Measurements from ENCODE around the gene CELF2.

CELF2 gene

GRCh38 chr10:11023009-11023953 is 5.6 kb downstream of the CELF2 start:
- no peak for DNase-seq (ENCODE audit: low read depth in 3 of 3, low spot score in 1 of 3)

- no peak for DNase-seq (ENCODE audit: low read depth in 3 of 3, low spot score in 1 of 3)
Observed at GRCh38 chr10:11024596-11024995, 6.9 kb downstream of the CELF2 start.

GRCh38 chr10:11025978-11026377 is 8.3 kb downstream of the CELF2 start:
- DNase-seq (ENCODE audit: low read depth in 3 of 3, low spot score in 1 of 3): no peak

- no peak for DNase-seq (ENCODE audit: low read depth in 3 of 3, low spot score in 1 of 3)
Observed at GRCh38 chr10:11026773-11027172, 9.1 kb downstream of the CELF2 start.

GRCh38 chr10:11034762-11035161 is 17.1 kb downstream of the CELF2 start:
- DNase-seq (ENCODE audit: low read depth in 3 of 3, low spot score in 1 of 3): no peak

GRCh38 chr10:11035301-11035991 is 17.8 kb downstream of the CELF2 start:
- DNase-seq (ENCODE audit: low read depth in 3 of 3, low spot score in 1 of 3): no peak

GRCh38 chr10:11036424-11037011 is 18.8 kb downstream of the CELF2 start:
- DNase-seq (ENCODE audit: low read depth in 3 of 3, low spot score in 1 of 3): no peak

- DNase-seq (ENCODE audit: low read depth in 3 of 3, low spot score in 1 of 3): no peak
Observed at GRCh38 chr10:11037991-11038390, 20.3 kb downstream of the CELF2 start.

GRCh38 chr10:11042357-11042756 is 24.7 kb downstream of the CELF2 start:
- no peak for DNase-seq (ENCODE audit: low read depth in 3 of 3, low spot score in 1 of 3)

GRCh38 chr10:11043039-11043438 is 25.4 kb downstream of the CELF2 start:
- no peak for DNase-seq (ENCODE audit: low read depth in 3 of 3, low spot score in 1 of 3)

GRCh38 chr10:11043446-11044127 is 25.9 kb downstream of the CELF2 start:
- DNase-seq (ENCODE audit: low read depth in 3 of 3, low spot score in 1 of 3): no peak

GRCh38 chr10:11045487-11045886 is 27.8 kb downstream of the CELF2 start:
- DNase-seq (ENCODE audit: low read depth in 3 of 3, low spot score in 1 of 3): no peak

GRCh38 chr10:11045995-11046775 is 28.5 kb downstream of the CELF2 start:
- DNase-seq (ENCODE audit: low read depth in 3 of 3, low spot score in 1 of 3): no peak

- DNase-seq (ENCODE audit: low read depth in 3 of 3, low spot score in 1 of 3): no peak
Observed at GRCh38 chr10:11046776-11047160, 29.1 kb downstream of the CELF2 start.

GRCh38 chr10:11048707-11049278 is 31.1 kb downstream of the CELF2 start:
- DNase-seq (ENCODE audit: low read depth in 3 of 3, low spot score in 1 of 3): no peak

- DNase-seq (ENCODE audit: low read depth in 3 of 3, low spot score in 1 of 3): no peak
Observed at GRCh38 chr10:11049806-11050205, 32.1 kb downstream of the CELF2 start.

GRCh38 chr10:11050301-11051287 is 32.9 kb downstream of the CELF2 start:
- DNase-seq (ENCODE audit: low read depth in 3 of 3, low spot score in 1 of 3): no peak

- no peak for DNase-seq (ENCODE audit: low read depth in 3 of 3, low spot score in 1 of 3)
Observed at GRCh38 chr10:11057018-11057417, 39.3 kb downstream of the CELF2 start.

- no peak for DNase-seq (ENCODE audit: low read depth in 3 of 3, low spot score in 1 of 3)
Observed at GRCh38 chr10:11057448-11057847, 39.8 kb downstream of the CELF2 start.
